GM23248 (cell line): ENCODE results near the gene PNPLA3.

Experiments
- EZH2 ChIP-seq: fragments of 200-600 bp; sonication (generic); IDR thresholded peaks from 2 replicates; pipeline ENCODE4 v1.6.1; 2018; ENCODE audit warnings: antibody characterized with exemption, mild to moderate bottlenecking; ENCODE audit not compliant: insufficient read depth, poor library complexity, severe bottlenecking
- EZH2phosphoT487 ChIP-seq: fragments of 200-600 bp; sonication (generic); IDR thresholded peaks from 2 replicates; pipeline ENCODE4 v1.6.1; 2018; ENCODE audit warnings: antibody characterized with exemption, moderate library complexity, mild to moderate bottlenecking, low read depth; ENCODE audit not compliant: insufficient read depth

GRCh38 chr22:43955883-43956782, 32.5 kb downstream of the PNPLA3 start:
- TF ChIP-seq EZH2 (no peak), EZH2phosphoT487 (no peak)
